ENCODE data around the gene CNIH1.
A peak's percentile ranks its signal among the peaks of the same experiment; 100 is the strongest.

Gene CNIH1

DNA sequence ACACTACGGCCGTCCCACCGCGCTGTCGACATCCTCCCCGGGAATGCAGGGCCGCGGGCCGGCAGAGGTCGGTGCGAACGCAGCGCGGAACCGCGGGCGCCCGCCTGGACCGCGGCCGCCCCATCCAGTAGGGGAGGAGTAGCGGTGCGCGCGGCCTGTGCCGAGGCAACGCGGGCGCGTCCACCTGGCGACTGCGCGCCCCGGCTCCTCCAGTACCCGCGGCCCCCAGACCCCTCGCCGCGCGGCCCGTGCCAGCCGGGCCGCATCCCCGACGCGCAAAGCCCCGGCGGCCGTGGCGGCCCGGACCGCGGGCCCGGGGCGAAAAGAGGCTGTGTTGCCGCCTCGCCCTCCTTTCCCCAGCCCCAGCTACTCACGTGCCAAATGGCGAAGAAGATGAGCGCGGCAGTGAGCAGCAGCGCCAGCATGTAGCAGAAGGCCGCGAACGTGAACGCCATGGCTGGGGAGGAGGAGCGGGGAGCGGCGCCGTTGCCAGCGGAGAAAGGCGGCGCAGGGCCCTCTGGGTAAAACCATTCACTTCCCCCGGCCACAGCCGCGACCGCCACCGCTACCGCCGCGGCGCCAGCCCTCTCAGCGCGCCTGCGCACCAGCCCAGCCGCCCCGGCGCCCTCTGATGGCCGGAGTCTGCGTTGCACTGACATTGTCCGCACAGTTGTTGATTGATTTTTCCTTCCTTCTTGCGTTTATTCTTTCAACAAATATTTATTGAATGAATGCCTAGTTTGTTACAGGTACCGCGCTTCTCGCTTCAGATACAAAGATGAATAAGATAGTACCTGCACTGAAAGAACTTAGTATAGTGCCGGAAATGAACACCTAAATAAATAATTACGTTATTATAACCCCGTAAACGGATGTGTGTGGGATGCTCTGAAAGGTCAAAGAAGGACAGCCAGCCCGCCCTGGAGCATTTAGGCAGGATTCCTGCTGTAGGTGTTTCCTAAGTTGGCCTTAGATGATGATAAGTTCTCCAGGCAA lies at the start of gene CNIH1:
CNIH1 (minus strand) TSS at position 502 of the 996 bp plus-strand sequence; CDS start at position 455, 47 bp downstream.
- Histone ChIP-seq H3K9ac (ENCODE audit: low read length) (peak within 1 kb of the TSS; percentile 64), H3K4me3 (ENCODE audit: low read length) (peak within 1 kb of the TSS; percentile 88), H3K36me3 (ENCODE audit: control insufficient read depth, insufficient read depth, low read length) (no peaks in the 10 kb centered on the region), H3K27me3 (ENCODE audit: control insufficient read depth, insufficient read depth, low read length) (no peaks in the 10 kb centered on the region), H3K27ac (ENCODE audit: low read depth, low read length) (peak within 1 kb of the TSS; percentile 92), H3K4me1 (ENCODE audit: control insufficient read depth, insufficient read depth, low read length) (peaks cover 14% of the 10 kb centered on the region)

DNA sequence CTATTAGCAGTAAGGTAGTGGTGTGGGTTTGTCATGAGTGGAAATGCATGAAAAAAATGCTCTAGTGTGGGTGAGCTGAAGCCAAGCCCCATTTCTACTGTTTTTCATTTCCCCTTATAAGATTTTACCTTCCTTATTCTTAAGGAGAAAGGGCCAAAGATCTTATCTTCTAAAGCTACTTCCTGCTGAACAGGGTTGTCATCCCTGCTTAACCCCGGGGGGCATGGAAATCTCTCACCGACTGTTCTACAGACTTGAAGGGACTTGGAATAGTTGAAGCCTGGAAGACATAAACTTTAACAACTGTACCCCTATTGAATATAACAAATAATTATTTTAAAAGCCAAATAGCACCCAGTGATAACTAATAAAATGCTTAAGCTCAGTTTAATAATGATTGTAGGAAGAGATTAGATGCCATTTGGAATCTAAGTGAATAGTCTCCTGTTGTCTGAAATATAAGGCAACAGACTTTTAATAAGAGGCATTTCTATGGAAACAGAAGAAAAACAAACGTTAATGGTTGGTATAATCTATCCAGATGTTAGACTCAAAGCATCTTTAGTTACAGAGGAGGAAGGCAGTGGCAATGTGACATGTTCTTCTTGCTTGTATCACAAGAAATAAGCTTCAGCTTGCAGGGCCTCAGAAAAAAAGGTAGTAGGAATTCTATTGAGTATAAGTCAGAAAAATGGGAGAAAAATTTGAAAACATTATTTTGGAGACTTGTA lies 49.4 kb upstream of the CNIH1 start:
- Histone ChIP-seq H3K9ac (ENCODE audit: low read length) (no peak overlapping the region), H3K27ac (ENCODE audit: low read depth, low read length) (no peak overlapping the region), H3K4me1 (ENCODE audit: control insufficient read depth, insufficient read depth, low read length) (peaks cover 7% of the 10 kb centered on the region), H3K36me3 (ENCODE audit: control insufficient read depth, insufficient read depth, low read length) (no peaks in the 10 kb centered on the region), H3K27me3 (ENCODE audit: control insufficient read depth, insufficient read depth, low read length) (no peaks in the 10 kb centered on the region), H3K4me3 (ENCODE audit: low read length) (no peak overlapping the region)

DNA sequence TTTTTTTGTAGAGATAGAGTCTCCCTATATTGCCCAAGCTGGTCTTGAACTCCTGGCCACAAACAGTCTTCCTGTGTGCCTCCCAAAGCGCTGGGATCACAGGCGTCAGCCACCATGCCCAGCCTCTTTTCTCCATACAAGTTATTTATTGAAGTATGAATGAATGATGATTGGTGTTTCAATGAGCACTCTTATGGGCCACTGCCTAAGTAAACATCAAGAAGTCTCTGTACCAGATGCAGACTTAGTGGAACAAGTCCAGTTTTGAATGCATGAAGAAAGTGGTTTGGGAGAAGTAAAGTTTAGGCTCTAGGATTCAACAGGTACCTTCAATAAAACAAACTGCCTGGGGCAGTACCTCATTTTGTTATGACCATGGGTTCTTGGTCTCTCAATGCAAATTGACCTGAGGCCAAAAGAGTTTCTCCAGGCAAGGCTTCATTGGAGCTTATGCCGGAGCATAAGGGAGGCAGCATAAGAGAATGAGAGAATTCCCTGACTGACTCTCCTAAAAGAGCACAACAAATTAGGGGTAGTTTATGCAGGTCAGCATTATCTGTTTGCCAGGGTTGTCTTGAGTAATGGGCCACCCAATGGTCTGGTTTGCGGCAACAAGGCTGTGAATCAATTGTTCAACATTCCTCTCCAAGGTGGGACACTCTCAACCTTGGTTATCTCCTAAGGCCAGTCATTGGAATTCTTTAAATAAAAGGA lies 48.7 kb upstream of the CNIH1 start:
- H3K4me1 ChIP-seq (ENCODE audit: control insufficient read depth, insufficient read depth, low read length): peaks cover 7% of the 10 kb centered on the region
- no peaks in the 10 kb centered on the region for H3K36me3 ChIP-seq (ENCODE audit: control insufficient read depth, insufficient read depth, low read length)
- H3K4me3 ChIP-seq (ENCODE audit: low read length): no peak overlapping the region
- peak overlapping the region; percentile 83 for H3K27ac ChIP-seq (ENCODE audit: low read depth, low read length)
- H3K27me3 ChIP-seq (ENCODE audit: control insufficient read depth, insufficient read depth, low read length): no peaks in the 10 kb centered on the region
- H3K9ac ChIP-seq (ENCODE audit: low read length): no peak overlapping the region

DNA sequence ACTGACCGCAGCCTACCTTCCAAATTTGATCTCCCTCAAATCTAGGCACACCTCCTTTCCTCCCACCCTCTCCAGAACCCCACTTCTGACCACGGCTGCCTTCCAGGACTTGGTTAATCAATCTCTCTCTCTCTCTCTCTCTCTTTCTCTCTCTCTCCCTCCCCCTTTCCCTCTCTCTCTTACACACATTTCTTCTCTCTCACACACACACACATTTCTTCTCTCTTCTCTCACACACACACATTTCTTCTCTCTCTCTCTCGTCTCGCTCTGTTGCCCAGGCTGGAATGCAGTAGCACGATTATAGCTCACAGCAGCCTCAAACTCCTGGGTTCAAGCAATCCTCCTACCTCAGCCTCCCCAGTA lies 48.1 kb upstream of the CNIH1 start:
- Histone ChIP-seq H3K9ac (ENCODE audit: low read length) (peak overlapping the region; percentile 94), H3K27me3 (ENCODE audit: control insufficient read depth, insufficient read depth, low read length) (no peaks in the 10 kb centered on the region), H3K4me3 (ENCODE audit: low read length) (peak overlapping the region; percentile 82), H3K36me3 (ENCODE audit: control insufficient read depth, insufficient read depth, low read length) (no peaks in the 10 kb centered on the region), H3K4me1 (ENCODE audit: control insufficient read depth, insufficient read depth, low read length) (peaks cover 7% of the 10 kb centered on the region), H3K27ac (ENCODE audit: low read depth, low read length) (peak overlapping the region; percentile 83)

DNA sequence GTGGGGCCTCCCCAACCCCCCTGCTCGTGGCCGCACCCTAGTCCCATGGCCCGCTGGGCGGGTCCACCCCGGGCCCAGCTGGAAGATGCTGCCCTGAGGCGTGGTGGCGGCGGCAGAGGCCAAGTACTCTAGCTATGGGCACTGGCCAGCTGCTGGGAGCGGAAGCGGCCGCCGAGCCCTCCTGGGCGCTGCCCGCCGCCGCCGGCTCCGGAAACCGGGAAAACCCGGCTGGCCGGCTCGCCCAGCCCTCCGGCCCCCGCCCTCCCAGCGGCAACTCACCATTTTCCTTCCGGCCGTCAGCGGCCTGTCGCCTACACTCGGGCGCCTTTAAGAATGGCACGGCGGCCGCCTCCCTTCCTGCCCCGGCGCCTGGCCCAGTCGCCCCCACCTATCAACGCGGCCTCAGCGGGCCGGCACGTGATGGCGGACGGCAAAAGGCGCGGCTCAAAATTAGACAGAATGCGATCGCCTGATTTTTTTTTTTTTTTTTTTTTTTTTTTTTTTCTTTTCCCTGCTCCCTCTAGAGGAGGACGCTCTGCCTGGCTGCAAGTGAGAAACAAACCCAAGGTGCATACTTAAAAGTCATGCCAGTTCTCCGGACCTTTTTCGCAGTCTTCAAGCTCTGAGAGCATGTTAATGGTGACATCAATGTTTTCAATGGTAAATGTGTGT lies 47.6 kb upstream of the CNIH1 start, which contains the start of gene GMFB:
GMFB (minus strand) TSS at position 335 of the 672 bp plus-strand sequence; CDS start at position 282, 53 bp downstream.
- Histone ChIP-seq H3K27ac (ENCODE audit: low read depth, low read length) (peak within 1 kb of the TSS; percentile 90), H3K4me3 (ENCODE audit: low read length) (peak within 1 kb of the TSS; percentile 82), H3K36me3 (ENCODE audit: control insufficient read depth, insufficient read depth, low read length) (no peaks in the 10 kb centered on the region), H3K27me3 (ENCODE audit: control insufficient read depth, insufficient read depth, low read length) (no peaks in the 10 kb centered on the region), H3K9ac (ENCODE audit: low read length) (peak within 1 kb of the TSS; percentile 94), H3K4me1 (ENCODE audit: control insufficient read depth, insufficient read depth, low read length) (peaks cover 7% of the 10 kb centered on the region)

DNA sequence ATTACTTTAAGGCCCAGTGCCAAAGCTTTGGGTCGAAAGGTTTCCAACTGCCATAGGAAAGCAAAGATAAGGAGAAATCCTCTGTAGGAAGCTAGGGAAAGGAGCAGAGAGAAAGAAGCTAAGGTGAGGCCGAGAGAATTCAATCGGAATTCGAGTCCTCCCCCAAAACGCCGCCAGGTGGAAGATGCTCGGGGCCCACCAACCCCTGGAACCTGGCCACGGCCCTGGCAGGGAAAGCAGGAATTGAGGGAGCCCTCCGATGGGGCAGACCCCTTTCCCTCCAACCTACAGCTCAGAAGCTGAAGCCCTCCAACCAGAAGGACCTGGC lies 47.1 kb upstream of the CNIH1 start:
- Histone ChIP-seq H3K36me3 (ENCODE audit: control insufficient read depth, insufficient read depth, low read length) (no peaks in the 10 kb centered on the region), H3K27ac (ENCODE audit: low read depth, low read length) (peak overlapping the region; percentile 90), H3K4me1 (ENCODE audit: control insufficient read depth, insufficient read depth, low read length) (peaks cover 9% of the 10 kb centered on the region)

DNA sequence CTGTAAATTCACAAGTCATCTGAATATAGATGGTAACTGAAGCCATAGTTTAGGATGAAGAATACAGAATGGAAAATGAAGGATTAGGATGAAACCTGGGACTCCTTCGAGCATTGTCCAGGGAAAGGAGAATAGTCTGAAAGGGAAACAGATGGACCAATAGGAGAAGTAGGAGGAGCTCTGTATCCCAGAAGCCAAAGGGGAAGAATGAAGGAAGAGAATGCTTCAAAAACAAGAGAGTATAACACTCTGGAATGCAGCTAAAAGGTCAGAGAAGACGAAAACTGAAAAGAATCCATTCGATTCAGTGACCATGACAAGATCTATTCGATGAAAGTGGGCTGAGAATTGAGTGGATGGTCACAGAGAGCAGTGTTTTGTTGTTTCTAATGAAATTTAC lies 46.6 kb upstream of the CNIH1 start:
- no peaks in the 10 kb centered on the region for H3K36me3 ChIP-seq (ENCODE audit: control insufficient read depth, insufficient read depth, low read length)
- H3K27ac ChIP-seq (ENCODE audit: low read depth, low read length): peak overlapping the region; percentile 90
- H3K9ac ChIP-seq (ENCODE audit: low read length): no peak overlapping the region
- H3K4me1 ChIP-seq (ENCODE audit: control insufficient read depth, insufficient read depth, low read length): peaks cover 10% of the 10 kb centered on the region
- peak overlapping the region; percentile 82 for H3K4me3 ChIP-seq (ENCODE audit: low read length)
- H3K27me3 ChIP-seq (ENCODE audit: control insufficient read depth, insufficient read depth, low read length): no peaks in the 10 kb centered on the region

More for the DNA sequence above, 47.1 kb upstream of the CNIH1 start:
- peak overlapping the region; percentile 82 for H3K4me3 ChIP-seq (ENCODE audit: low read length)
- no peaks in the 10 kb centered on the region for H3K27me3 ChIP-seq (ENCODE audit: control insufficient read depth, insufficient read depth, low read length)
- peak overlapping the region; percentile 92 for H3K9ac ChIP-seq (ENCODE audit: low read length)

DNA sequence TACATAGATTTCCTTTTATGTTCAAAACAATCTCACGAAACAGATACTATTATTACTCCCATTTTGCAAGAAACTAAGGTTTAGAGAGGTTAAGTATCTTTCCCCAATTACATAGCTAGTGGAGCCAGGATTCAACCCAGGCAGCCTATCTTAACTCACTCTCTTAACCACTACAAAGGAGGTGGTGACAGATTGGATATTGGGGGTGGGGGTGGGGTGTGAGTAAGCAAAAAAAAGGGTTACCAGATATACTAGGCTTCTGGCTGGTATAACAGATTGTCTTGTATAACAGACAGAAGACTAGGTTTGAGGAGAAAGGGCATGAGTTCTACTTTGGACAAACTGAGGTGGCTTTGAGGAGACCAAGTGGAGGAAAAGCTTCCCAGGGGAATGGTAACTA lies 45.5 kb upstream of the CNIH1 start:
- peaks cover 10% of the 10 kb centered on the region for H3K4me1 ChIP-seq (ENCODE audit: control insufficient read depth, insufficient read depth, low read length)
- H3K36me3 ChIP-seq (ENCODE audit: control insufficient read depth, insufficient read depth, low read length): no peaks in the 10 kb centered on the region
- no peak overlapping the region for H3K27ac ChIP-seq (ENCODE audit: low read depth, low read length)
- H3K4me3 ChIP-seq (ENCODE audit: low read length): no peak overlapping the region
- H3K27me3 ChIP-seq (ENCODE audit: control insufficient read depth, insufficient read depth, low read length): no peaks in the 10 kb centered on the region
- no peak overlapping the region for H3K9ac ChIP-seq (ENCODE audit: low read length)

DNA sequence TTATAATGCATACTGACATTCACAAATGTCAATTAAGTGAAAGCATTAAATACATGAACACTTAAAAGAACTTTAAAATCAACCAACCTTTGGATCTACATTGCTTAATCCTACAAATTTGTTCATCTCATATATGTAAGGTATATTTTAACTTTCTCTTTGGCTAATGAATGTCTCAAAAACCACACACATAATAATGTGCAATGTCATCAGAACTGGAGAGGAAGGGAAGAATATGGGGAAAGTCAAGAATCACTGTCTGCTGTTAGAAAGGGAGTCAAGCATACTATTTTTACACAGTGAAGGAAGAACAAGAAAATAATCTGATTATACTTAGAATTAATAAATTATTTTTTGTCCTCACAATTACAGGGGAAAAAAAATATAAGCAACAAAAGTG lies 42.7 kb upstream of the CNIH1 start:
- Histone ChIP-seq H3K4me3 (ENCODE audit: low read length) (no peak overlapping the region), H3K27ac (ENCODE audit: low read depth, low read length) (no peak overlapping the region), H3K27me3 (ENCODE audit: control insufficient read depth, insufficient read depth, low read length) (no peaks in the 10 kb centered on the region), H3K4me1 (ENCODE audit: control insufficient read depth, insufficient read depth, low read length) (peaks cover 6% of the 10 kb centered on the region), H3K36me3 (ENCODE audit: control insufficient read depth, insufficient read depth, low read length) (peaks cover 2% of the 10 kb centered on the region), H3K9ac (ENCODE audit: low read length) (no peak overlapping the region)

DNA sequence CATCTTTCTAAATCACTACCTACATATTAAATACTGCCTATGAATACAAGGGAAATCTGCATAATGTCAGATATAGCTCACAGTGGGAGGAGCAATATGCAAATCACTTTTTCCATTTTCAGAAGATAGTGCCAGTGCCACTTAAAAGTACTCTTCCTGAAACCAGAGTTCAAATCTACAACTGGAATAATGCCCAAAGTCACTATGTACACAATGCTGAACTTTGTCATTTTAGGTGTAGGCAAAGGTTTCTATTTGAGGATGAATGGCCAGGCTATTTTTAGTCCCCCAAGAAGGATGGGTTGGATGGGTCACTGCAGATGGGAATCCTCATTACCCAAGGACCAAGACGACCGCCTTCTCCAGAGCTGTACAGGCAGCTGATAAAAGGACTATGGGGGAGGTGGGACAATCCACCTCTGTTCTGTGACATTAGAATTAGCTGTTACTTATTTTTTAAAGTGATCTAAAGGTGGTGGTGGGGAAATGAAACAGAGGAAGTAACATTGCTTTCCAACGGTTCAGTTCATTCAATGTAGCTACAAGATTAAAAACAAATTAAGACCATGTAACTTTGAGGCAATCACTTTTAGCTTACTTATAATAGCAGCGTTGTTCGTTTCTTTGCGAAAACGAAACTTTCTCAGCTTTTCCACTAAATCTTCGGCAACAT lies 42.0 kb upstream of the CNIH1 start:
- H3K4me3 ChIP-seq (ENCODE audit: low read length): no peak overlapping the region
- H3K9ac ChIP-seq (ENCODE audit: low read length): no peak overlapping the region
- no peaks in the 10 kb centered on the region for H3K27me3 ChIP-seq (ENCODE audit: control insufficient read depth, insufficient read depth, low read length)
- H3K36me3 ChIP-seq (ENCODE audit: control insufficient read depth, insufficient read depth, low read length): peaks cover 5% of the 10 kb centered on the region
- no peak overlapping the region for H3K27ac ChIP-seq (ENCODE audit: low read depth, low read length)
- peaks cover 6% of the 10 kb centered on the region for H3K4me1 ChIP-seq (ENCODE audit: control insufficient read depth, insufficient read depth, low read length)

DNA sequence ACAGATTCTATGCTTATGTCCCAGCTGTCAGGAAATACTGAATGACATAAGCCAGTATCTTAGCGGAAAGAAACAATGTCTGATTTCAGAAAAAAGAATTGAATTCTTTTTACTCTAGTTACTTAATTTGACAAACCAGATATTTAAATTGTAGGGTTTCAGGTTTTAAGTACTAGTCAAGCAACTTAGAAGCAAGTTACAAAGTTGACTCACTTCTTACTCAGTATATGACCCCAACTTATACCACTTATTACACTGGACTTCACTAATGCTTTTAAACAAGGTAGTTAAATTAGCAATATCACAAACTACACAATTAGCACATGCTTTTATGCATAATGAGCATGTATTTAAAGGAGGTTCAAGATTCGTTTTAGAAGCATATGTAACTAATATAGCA lies 40.5 kb upstream of the CNIH1 start:
- peaks cover 5% of the 10 kb centered on the region for H3K4me1 ChIP-seq (ENCODE audit: control insufficient read depth, insufficient read depth, low read length)
- no peak overlapping the region for H3K4me3 ChIP-seq (ENCODE audit: low read length)
- no peak overlapping the region for H3K27ac ChIP-seq (ENCODE audit: low read depth, low read length)
- H3K27me3 ChIP-seq (ENCODE audit: control insufficient read depth, insufficient read depth, low read length): no peaks in the 10 kb centered on the region
- no peak overlapping the region for H3K9ac ChIP-seq (ENCODE audit: low read length)
- peaks cover 5% of the 10 kb centered on the region for H3K36me3 ChIP-seq (ENCODE audit: control insufficient read depth, insufficient read depth, low read length)

Measured in rectal smooth muscle tissue (tissue), 1 donor.